T-helper 2 cell (primary cell): ENCODE results near the gene LMAN2.

Source experiments
- DNase-seq, 5 experiments: peaks; one replicate each; pipeline versions ENCODE4 v3.0.0 to v3.0.0-alpha.2; 2012 to 2022
- total RNA-seq, 2 donors: gene quantifications; one replicate each; lab custom pipeline; 2026; lab: John Stamatoyannopoulos, UW

Gene LMAN2
- 76.7 to 87.7 reads per million in 2 donors for total RNA-seq

DNA sequence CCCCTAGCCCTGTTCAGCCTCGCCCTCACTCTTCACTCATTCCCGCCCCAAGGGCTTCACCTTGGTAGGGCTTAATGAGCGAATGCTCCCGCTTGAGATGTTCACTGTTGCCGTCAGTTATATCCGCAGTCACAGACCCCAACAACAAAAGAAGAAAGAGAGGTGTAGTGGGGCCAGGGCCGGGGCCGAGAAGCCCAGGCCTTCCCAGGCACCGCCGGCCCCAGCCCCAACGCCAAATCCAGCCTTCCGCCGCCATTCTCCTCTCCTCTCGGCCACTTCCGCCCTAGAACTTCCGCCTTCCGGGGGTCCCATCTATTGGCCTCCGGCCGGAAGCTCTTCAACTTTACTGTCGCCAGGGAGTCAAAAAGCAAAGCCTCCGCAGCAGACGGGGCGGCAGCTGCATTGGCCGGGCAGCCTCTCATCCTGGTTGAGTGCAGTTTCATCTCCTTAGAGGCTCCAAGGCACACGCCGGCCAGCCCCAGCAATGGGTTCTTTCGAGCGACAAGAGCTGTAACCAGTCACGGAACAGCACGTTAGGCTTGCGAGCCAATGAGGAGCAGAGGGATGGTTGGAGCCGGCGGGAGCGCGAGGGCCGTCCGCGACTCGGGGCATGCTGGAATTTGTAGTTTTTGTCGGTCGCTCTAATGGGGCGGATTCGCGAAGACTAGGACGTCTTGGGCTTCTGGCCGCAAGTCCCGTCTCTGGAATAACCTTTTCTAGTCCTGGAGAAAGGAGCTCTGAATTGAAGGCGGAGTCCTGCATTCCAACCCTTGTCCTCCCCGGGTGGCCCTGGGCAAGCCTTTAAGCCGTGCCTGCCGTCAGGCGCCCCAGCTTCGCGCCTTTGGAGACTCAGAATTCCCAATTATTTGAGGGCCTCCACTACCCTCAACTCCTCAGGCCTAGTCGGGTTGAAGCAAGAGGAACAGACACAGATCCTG lies at the start of gene LMAN2:
Gene LMAN2 (minus strand): TSS at position 277 of the 938 bp plus-strand sequence. CDS start 21 bp downstream, at position 256.
- DNase-seq, result peak; percentile 74 to 98 (median 87)

- DNase-seq, result no peak
These were observed 48.8 kb upstream of the LMAN2 start, which contains the start of gene PFN3 for GRCh38 chr5:177399997-177400868. Gene PFN3 (minus strand): TSS chr5:177400661. CDS start chr5:177400576, 85 bp downstream.

GRCh38 chr5:177397875-177398390 lies 46.5 kb upstream of the LMAN2 start:
- no peak for DNase-seq

DNA sequence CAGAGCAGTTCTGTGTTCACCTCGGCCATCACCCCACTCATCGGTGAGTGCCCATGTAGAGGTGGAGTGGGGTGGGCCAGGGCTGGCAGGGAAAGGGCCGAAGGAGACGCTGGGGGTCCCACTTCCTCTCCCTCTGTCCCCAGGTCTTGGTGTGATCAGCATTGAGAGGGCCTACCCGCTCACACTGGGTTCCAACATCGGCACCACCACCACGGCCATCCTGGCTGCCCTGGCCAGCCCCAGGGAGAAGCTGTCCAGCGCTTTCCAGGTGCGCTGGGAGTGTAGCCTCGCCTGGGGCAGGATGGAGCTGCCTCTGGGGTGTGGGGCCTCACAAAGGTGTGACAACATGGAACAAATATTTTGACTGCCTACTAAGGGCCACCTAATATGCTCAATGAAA lies 45.3 kb upstream of the LMAN2 start:
- no peak for DNase-seq

- DNase-seq, result no peak
These were observed 44.6 kb upstream of the LMAN2 start for GRCh38 chr5:177396078-177396477.

GRCh38 chr5:177393990-177394389 lies 42.5 kb upstream of the LMAN2 start:
- DNase-seq, result no peak

DNA sequence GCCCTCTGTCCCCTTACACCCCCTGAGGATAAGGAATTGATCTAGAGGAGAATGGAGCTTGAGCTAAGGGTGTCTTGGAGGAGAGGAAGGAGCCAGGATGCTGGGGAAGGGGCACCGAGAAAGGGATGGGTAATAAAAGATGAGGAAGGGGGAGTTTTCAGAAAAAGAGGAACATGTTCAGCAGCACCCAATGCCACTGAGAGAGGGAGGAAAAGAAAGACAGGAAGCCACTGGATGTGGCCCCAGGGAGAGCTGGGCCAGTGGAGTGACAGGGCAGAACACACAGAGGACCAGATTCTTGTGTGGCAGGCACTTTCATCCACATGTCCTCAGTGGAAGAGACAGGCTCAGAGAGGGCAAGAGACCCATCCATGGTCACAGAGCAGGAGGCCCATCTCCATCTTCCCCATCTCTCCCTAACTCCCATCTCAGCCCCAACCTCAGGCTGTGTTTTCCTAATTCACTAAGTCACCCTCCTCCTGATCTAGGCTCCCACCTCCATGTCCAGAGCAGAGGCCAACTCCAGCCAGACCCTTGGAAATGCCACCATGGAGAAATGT lies 41.8 kb upstream of the LMAN2 start:
- DNase-seq, result no peak

DNA sequence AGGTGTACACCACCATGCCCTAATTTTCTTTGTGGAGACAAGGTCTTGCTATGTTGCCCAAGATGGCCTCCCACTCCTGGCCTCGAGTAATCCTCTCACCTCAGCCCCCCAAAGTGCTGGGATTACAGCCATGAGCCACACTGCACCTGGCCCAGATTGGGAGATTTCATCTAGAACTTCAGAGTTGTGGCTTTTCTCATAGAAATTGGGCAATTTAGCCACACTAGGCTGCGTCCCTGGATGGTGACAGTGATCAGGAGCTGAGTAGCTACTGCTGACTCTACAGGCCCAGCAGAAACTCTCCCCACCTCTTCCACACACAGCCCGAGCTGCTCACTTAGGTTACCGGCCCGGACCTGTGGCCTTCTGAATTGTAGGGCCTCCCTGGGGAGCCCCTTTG lies 41.3 kb upstream of the LMAN2 start:
- no peak for DNase-seq

GRCh38 chr5:177390363-177391300 lies 39.2 kb upstream of the LMAN2 start:
- DNase-seq, result peak; percentile 56 to 89 (median 80)

GRCh38 chr5:177389241-177390169 lies 38.0 kb upstream of the LMAN2 start:
- DNase-seq, result peak in 4 of 5 experiments; percentile 27 to 88 (median 58)

DNA sequence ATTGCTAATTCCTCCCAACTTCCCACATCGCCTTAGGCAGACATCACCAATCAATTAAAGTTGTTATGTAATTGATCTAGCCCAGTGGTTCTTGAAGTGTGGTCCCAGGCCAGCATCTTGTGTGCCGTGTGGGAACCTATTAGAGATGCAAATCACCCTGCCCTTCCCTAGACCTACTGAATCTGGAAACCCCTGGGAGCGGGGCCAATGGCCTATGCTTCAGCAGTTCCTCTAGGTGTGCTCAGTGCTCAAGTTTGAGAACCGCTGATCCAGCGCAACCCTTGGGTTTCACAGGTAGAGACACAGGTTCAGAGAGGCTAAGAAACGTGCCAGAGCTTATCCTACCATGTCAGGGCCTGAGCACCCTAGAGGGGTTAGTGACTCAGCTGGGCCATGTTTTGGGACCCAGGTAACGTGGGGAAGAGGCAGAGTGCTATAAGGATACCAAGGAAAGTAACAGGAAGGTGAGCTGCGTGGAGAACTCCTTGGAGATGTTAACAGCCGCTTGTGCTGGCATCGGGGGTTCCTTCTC lies 37.1 kb upstream of the LMAN2 start:
- DNase-seq, result no peak

DNA sequence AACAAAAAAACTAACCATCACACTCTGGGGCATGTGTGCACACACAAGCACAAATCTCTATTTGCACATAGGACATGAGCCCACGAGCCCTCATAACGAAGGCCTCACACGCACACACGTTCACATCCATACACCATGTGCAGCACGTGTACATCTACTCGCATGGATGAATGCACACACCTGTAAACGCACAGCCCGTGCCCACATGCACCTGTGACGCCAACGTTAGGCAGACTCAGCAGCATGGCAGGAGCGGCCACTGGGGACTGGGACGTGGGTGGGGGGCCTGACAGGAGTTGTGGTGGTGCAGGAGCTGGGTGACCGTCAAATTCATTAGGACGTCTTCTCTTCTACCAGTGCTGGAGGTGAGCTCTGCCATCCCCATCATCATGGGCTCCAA lies 35.9 kb upstream of the LMAN2 start:
- no peak for DNase-seq

DNA sequence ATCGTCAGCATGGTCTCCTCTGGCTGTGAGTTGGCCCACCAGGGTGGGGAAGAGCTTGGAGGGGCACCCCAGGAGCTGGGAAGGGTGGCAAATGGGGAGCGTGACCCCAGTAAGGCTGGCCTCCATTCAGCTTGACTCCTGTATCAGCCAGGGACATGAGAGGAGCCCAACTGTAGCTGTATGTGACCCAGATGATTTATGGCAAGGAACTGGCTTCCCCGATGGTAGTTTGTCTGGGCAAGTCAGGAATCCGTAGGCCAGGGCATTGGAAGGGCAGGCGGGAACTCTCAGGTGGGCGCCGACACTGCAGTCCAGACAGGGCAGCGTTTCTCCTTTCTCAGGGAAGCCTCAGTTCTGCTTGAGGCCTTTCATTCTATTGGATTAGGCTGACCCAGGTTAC lies 35.1 kb upstream of the LMAN2 start:
- DNase-seq, result no peak

GRCh38 chr5:177385720-177386119 lies 34.3 kb upstream of the LMAN2 start:
- DNase-seq, result no peak

GRCh38 chr5:177384134-177384533 lies 32.7 kb upstream of the LMAN2 start, which contains the start of gene SLC34A1:
Gene SLC34A1 (plus strand): TSS chr5:177384434. CDS start chr5:177385742, 1,308 bp downstream.
- no peak for DNase-seq

- DNase-seq, result no peak
These were observed 31.7 kb upstream of the LMAN2 start for GRCh38 chr5:177383181-177383580.

DNA sequence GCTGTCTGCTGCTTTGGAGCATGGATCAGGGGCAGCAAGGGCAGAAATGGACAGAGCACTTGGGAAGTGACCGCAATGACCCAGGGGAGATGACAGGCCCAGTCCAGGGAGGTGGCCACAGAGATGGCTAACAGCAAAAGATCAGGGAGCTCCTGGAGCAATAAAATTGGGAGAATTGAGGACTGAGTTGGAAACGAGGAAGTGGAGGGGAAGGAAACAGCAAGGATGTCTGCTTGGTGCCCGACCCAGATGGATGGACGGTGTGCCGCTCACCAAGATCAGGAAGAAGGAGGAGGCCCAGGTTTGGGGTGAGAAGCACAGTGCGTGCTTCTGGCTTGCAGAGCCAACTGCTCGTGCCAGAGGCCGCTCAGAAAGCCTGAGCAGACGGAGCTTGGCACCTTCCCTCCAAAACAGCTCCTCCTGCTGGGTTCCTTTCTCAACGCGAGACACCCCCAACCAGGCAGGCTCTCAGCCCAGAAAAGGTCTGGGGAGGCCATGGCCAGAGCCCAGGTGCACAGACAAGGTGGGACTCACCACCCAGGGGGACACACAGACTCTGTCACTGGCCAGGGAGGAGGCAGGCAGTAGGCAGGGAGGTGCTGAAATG lies 31.1 kb upstream of the LMAN2 start:
- peak in 1 of 5 experiments; percentile 45 for DNase-seq

GRCh38 chr5:177380805-177381126 lies 29.3 kb upstream of the LMAN2 start:
- no peak for DNase-seq
